ENCODE results near the gene ANKRD13D.

The ANKRD13D gene

DNA sequence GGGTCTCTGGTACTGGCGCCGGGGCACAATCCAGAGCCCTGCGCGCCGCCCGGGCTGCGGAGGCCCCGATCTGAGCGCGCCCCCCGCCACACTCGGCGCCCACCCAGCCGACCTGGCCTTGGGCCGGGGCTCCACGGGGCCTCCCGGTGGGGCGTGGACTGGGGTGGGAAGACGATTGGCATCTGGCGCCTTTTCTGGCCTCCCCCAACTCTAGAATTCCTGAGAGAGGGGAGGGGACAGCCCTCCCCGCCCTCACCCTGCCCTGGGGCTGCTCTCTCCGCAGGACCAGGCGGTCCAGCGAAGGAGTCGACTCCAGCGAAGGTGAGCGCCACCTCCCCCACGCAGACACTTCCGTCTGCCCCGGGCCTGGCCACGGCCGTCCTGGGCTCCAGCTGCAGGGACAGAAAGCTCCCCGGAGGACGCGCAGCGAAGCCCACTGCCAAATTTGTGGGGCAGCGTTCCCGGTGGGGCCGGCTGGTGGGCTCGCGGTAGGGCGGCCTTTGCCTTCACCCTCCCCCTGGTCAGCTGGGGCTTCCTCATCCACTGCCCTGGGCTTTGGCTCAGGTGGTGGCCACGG lies 14.8 kb downstream of the ANKRD13D start:
- Mint-ChIP-seq H3K27ac (no peak overlapping the region), H3K9me3 (no peaks in the 10 kb centered on the region), H3K27me3 (peaks cover 12% of the 10 kb centered on the region), H3K36me3 (peaks cover 14% of the 10 kb centered on the region), H3K4me1 (peaks cover 17% of the 10 kb centered on the region), H3K4me3 (peak overlapping the region; percentile 60)
- DNase-seq, result peak; percentile 47
- CTCF ChIA-PET, result interaction anchor here (1.0 to 1.8 kb wide), 3 partner anchors 32 to 42 kb away, joined by 3 to 6 read pairs (median 4); no protein-coding TSS in a partner anchor

DNA sequence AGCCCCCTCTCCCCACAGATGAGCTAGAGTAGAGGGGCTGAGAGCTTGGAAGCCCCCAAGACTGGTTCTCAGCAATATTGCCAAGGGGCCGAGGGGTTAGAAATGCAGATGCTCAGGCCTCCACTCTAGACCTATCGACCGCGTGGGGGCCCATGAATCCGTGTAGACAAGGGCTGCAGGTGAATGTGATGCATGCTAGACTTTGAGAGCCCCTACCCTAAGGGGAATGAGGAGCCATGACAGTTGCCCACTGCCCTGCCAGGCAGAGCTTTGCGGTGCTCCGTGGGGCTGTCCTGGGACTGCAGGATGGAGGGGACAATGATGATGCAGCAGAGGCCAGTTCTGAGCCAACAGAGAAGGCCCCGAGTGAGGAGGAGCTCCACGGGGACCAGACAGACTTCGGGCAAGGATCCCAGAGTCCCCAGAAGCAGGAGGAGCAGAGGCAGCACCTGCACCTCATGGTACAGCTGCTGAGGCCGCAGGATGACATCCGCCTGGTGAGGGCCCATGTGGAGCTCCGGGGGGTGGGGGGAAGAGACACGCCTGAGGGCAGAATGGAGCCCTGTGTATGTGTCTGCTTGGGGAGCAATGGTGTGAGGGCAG lies 15.5 kb downstream of the ANKRD13D start:
- CTCF ChIA-PET, result interaction anchor here (0.6 to 1.0 kb wide), 2 partner anchors 8 to 42 kb away, joined by 3 to 4 read pairs; no protein-coding TSS in a partner anchor
- Mint-ChIP-seq H3K4me3 (no peak overlapping the region), H3K4me1 (peaks cover 17% of the 10 kb centered on the region), H3K9me3 (no peaks in the 10 kb centered on the region), H3K36me3 (peaks cover 13% of the 10 kb centered on the region), H3K27me3 (peaks cover 12% of the 10 kb centered on the region), H3K27ac (no peak overlapping the region)
- peak; percentile 21 for DNase-seq

DNA sequence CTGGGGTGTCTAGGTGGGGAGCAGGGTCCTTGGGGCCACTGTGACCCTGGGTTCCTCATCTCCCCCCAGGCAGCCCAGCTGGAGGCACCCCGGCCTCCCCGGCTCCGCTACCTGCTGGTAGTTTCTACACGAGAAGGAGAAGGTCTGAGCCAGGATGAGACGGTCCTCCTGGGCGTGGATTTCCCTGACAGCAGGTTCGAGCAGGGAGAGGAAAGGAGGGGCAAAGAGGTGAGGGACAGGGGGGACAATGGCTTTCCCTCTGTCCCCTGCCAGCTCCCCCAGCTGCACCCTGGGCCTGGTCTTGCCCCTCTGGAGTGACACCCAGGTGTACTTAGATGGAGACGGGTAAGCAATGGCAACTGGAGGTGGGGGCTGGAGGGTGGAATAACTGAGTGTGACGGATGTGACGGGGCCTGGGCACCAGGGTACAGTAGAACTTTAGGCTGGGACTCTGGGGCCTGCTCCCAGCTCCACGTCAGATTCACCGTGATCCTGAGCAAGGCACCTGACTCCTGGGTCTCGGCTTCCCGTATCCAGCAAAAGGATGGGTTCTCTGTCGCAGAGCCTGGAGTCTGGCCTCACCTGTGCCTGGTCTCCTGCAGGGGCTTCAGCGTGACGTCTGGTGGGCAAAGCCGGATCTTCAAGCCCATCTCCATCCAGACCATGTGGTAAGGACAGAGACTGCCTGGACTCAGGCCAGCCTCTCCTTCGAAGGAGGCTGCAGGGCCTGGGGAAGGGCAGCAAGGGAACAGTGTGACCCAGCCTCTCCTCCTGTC lies 17.9 kb downstream of the ANKRD13D start:
- Mint-ChIP-seq H3K27ac (no peak overlapping the region), H3K9me3 (no peaks in the 10 kb centered on the region)

DNA sequence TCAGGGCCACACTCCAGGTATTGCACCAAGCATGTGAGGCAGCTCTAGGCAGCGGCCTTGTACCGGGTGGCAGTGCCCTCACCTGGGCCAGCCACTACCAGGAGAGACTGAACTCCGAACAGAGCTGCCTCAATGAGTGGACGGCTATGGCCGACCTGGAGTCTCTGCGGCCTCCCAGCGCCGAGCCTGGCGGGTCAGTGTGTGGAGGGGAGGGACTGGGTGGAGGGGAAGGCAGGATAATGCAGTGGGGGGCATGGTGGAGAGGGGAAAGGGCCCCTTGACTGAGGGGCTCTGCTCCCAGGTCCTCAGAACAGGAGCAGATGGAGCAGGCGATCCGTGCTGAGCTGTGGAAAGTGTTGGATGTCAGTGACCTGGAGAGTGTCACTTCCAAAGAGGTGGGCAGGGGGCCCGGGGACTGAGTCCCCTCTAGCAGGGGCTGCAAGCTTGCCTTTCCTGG lies 18.5 kb downstream of the ANKRD13D start:
- Mint-ChIP-seq H3K4me1 (peaks cover 29% of the 10 kb centered on the region), H3K4me3 (no peak overlapping the region), H3K27me3 (peaks cover 12% of the 10 kb centered on the region), H3K9me3 (no peaks in the 10 kb centered on the region), H3K36me3 (peaks cover 2% of the 10 kb centered on the region), H3K27ac (no peak overlapping the region)
- no peak for DNase-seq
- CTCF ChIA-PET, result no interaction called here

More for the DNA sequence above, 17.9 kb downstream of the ANKRD13D start:
- Mint-ChIP-seq H3K4me1 (peaks cover 28% of the 10 kb centered on the region), H3K36me3 (peaks cover 5% of the 10 kb centered on the region), H3K4me3 (no peak overlapping the region), H3K27me3 (peaks cover 12% of the 10 kb centered on the region)
- peak; percentile 15 for DNase-seq
- CTCF ChIA-PET, result no interaction called here

DNA sequence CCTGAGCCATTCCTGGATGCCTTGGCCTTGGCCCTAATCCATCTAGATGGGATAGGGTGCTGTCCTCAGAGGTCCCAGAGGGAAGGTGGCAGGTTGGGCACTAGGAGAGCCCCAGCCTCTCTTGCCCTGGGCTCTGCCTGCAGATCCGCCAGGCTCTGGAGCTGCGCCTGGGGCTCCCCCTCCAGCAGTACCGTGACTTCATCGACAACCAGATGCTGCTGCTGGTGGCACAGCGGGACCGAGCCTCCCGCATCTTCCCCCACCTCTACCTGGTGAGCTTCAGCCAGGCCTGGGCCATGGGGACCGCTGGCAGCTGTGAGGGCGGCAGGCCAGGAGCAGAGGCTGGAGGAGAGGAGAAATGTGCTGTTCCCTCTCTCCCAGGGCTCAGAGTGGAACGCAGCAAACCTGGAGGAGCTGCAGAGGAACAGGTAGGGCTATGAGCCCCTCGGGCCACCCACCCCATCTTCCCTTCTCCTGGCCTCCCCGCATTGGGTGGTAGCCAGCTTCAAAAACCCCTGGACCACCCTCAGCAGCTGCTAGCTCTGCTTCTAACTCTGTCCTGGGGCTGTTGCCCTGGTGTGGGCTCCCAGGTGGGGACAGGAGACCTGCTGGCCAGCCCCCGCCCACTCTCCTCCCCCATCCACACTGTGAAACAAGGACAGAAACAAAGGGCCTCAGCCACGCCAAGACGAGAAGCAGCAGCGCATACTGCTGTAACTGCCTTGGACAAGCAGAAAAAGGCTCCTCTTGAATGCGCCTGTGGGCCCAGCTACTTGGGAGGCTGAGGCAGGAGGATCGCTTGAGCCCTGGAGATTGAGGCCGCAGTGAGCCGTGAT lies 19.1 kb downstream of the ANKRD13D start:
- CTCF ChIA-PET, result interaction anchor here (1.0 to 2.2 kb wide), 2 partner anchors 47 to 55 kb away, joined by 3 to 5 read pairs; no protein-coding TSS in a partner anchor
- Mint-ChIP-seq H3K27me3 (peaks cover 12% of the 10 kb centered on the region), H3K36me3 (peaks cover 2% of the 10 kb centered on the region), H3K27ac (no peak overlapping the region), H3K9me3 (no peaks in the 10 kb centered on the region), H3K4me3 (no peak overlapping the region), H3K4me1 (peaks cover 31% of the 10 kb centered on the region)
- no peak for DNase-seq

DNA sequence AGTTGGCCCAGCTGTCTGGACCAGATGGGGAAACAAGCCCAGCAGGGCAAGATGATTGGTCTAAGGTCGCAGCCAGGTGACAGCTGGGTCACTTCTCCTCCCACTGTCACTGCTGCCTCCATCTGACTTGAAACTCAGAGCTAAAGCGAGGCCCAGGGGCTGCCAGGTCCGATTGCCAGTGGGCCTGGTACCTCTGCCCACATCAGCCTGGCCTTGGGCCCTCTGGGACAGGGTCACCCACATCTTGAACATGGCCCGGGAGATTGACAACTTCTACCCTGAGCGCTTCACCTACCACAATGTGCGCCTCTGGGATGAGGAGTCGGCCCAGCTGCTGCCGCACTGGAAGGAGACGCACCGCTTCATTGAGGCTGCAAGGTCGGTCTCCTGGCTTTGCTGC lies 20.1 kb downstream of the ANKRD13D start:
- Mint-ChIP-seq H3K9me3 (no peaks in the 10 kb centered on the region), H3K4me1 (peaks cover 38% of the 10 kb centered on the region), H3K4me3 (no peak overlapping the region), H3K27ac (no peak overlapping the region), H3K36me3 (peaks cover 2% of the 10 kb centered on the region), H3K27me3 (peaks cover 8% of the 10 kb centered on the region)
- CTCF ChIA-PET, result interaction anchor here (1.0 to 2.2 kb wide), 2 partner anchors 47 to 56 kb away, joined by 3 to 5 read pairs; no protein-coding TSS in a partner anchor
- no peak for DNase-seq

DNA sequence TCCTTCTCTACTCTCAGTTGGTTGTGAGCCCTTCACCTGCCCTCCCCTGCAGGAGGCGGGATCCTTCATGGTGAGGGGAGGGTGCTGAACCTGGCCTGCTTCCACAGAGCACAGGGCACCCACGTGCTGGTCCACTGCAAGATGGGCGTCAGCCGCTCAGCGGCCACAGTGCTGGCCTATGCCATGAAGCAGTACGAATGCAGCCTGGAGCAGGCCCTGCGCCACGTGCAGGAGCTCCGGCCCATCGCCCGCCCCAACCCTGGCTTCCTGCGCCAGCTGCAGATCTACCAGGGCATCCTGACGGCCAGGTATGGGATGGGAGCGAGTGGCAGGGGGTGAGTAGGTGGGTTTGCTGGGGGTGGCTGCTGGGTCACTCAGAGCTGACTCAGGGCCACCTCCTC lies 20.6 kb downstream of the ANKRD13D start:
- Mint-ChIP-seq H3K4me3 (no peak overlapping the region), H3K27me3 (peaks cover 3% of the 10 kb centered on the region), H3K27ac (no peak overlapping the region), H3K36me3 (peaks cover 2% of the 10 kb centered on the region), H3K4me1 (peaks cover 42% of the 10 kb centered on the region), H3K9me3 (no peaks in the 10 kb centered on the region)
- CTCF ChIA-PET, result interaction anchor here (2.2 kb wide), 1 partner anchor 48 kb away, joined by 5 read pairs; no protein-coding TSS in a partner anchor
- no peak for DNase-seq

DNA sequence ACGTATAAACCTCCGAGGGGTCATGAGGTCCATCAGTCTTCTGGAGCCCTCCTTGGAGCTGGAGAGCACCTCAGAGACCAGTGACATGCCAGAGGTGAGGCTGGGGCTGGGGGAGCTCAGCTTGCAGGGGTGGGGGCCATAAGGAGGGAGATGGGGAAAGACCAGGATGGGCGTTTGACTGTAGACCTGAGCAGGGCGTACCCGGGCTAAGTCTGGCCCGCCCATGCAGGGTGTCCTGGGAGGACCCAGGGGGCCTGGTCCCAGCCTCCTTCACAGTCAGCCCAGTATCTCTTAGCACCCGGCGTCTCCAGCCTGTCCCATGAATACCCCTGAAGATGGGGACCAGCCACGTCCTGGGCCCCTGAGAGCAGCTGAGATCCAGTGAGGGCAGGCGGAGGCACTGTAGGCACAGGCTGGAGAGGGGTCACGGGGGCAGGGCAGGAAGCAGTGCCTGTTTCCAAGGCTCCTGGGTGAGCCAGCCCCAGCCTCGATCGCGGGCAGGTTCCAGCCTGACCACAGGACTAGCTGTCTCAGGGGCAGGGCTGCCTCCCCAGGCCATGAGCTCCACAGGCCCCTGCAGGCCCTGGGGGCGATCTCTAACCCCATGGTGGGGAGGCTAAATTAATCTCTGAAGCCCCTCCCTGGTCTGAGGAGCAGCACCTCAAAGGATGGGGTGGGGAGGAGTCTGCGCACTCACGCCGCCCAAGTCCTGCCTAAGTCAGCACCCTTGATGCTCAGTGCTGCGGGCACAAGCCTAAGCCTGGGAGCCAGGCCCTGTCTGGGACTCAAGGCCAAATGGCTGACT lies 21.3 kb downstream of the ANKRD13D start:
- no peak overlapping the region for H3K27ac Mint-ChIP-seq
- H3K4me1 Mint-ChIP-seq, result peaks cover 44% of the 10 kb centered on the region
- CTCF ChIA-PET, result interaction anchor here (1.0 to 2.2 kb wide), 2 partner anchors 21 to 49 kb away, joined by 3 to 5 read pairs; partner anchors contain the start of gene ANKRD13D
- H3K9me3 Mint-ChIP-seq, result no peaks in the 10 kb centered on the region
- H3K4me3 Mint-ChIP-seq, result no peak overlapping the region
- no peaks in the 10 kb centered on the region for H3K27me3 Mint-ChIP-seq
- H3K36me3 Mint-ChIP-seq, result peaks cover 2% of the 10 kb centered on the region
- DNase-seq, result no peak

DNA sequence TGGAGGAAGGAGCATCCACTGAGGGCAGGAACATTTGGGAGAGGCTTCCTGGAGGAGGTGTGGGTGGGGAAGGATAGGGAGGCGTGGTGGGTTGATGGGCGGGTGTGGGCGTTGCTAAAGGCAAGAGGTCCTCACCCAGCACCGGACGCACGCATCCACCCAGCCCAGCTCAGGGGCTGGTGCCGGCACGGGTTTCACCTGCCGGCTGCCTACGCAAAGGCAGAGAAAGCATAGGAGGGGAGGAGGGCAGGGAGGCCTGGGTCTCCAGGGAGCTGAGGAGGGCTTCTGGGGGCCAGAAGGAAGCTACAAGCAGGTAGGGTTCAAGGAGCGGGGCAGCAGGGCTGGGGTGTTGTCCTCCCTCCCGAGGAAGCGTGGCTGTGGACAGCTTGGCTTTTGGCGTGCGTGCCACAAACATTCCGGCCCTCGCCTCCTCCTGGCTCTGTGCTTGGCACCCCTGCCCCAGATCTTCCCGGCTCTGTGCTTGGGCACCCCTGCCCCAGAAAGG lies 22.0 kb downstream of the ANKRD13D start:
- H3K36me3 Mint-ChIP-seq, result peaks cover 2% of the 10 kb centered on the region
- DNase-seq, result no peak
- H3K4me3 Mint-ChIP-seq, result no peak overlapping the region
- CTCF ChIA-PET, result interaction anchor here (1.0 kb wide), 1 partner anchor 22 kb away, joined by 3 read pairs; the partner anchor contains the start of gene ANKRD13D
- H3K27ac Mint-ChIP-seq, result peak overlapping the region; percentile 56
- H3K27me3 Mint-ChIP-seq, result no peaks in the 10 kb centered on the region
- H3K9me3 Mint-ChIP-seq, result no peaks in the 10 kb centered on the region
- H3K4me1 Mint-ChIP-seq, result peaks cover 46% of the 10 kb centered on the region

DNA sequence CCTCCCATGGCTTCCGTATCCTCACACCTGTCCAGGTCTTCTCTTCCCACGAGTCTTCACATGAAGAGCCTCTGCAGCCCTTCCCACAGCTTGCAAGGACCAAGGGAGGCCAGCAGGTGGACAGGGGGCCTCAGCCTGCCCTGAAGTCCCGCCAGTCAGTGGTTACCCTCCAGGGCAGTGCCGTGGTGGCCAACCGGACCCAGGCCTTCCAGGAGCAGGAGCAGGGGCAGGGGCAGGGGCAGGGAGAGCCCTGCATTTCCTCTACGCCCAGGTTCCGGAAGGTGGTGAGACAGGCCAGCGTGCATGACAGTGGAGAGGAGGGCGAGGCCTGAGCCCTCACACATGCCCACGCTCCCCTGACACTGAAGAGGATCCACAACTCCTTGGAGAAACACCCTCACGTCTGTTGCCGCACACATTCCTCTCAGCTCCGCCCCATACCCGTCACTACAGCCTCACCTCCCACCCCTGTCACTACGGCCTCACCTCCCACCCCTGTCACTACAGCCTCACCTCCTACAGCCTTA lies 22.5 kb downstream of the ANKRD13D start:
- H3K27me3 Mint-ChIP-seq, result no peaks in the 10 kb centered on the region
- H3K4me3 Mint-ChIP-seq, result no peak overlapping the region
- no peak for DNase-seq
- H3K27ac Mint-ChIP-seq, result peak overlapping the region; percentile 87
- no peaks in the 10 kb centered on the region for H3K9me3 Mint-ChIP-seq
- peaks cover 48% of the 10 kb centered on the region for H3K4me1 Mint-ChIP-seq
- CTCF ChIA-PET, result no interaction called here
- H3K36me3 Mint-ChIP-seq, result peaks cover 2% of the 10 kb centered on the region

DNA sequence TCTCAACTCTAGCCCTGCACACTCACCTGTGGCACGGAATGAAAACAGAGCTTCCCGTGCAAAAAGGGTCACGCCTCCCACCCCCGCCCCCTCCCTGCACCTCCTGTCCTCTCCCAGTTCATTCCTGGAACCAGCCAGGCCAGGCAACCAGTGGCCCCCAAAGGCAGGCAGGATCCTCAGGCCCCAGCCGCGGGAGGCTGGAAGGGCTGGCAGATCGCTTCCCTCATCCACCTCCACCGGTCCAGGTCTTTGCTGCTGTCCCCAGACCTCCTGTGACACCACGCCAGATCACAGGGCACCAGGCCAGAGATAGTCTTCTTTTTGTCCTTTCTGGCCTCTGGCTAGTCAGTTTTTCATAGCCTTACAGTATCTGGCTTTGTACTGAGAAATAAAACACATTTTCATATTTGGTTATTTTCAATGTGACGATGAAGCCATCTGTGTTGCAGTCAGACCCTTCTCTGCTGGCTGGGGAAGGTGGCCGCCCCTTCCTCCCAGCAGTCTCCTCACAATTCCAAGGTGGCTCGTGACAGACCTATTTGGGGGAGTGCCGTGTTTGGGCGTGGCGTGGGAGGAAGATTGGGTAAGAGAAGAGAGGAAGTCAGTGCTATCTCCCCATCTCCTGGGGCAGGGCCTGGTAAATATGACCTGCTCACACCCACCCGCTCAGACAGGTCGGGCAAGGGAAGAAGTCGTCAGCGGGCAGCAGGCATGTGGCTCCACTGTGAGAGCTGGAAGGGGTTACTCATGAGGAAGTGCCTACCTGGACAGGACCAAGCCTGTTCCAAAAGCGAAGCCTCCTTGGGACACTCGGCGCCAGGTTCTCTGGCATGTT lies 23.3 kb downstream of the ANKRD13D start:
- H3K27me3 Mint-ChIP-seq, result peaks cover 2% of the 10 kb centered on the region
- H3K4me3 Mint-ChIP-seq, result peak overlapping the region; percentile 42
- DNase-seq, result peak; percentile 61
- no peaks in the 10 kb centered on the region for H3K9me3 Mint-ChIP-seq
- peak overlapping the region; percentile 87 for H3K27ac Mint-ChIP-seq
- peaks cover 2% of the 10 kb centered on the region for H3K36me3 Mint-ChIP-seq
- CTCF ChIA-PET, result interaction anchor here (0.6 to 10.7 kb wide), 4 partner anchors 8 to 59 kb away, joined by 3 to 117 read pairs (median 8); no protein-coding TSS in a partner anchor
- H3K4me1 Mint-ChIP-seq, result peaks cover 51% of the 10 kb centered on the region
